Tibial artery (tissue), 4 donors: Measurements from ENCODE around the gene USP24.

ENCODE experiments used
- DNase-seq, 2 donors: peaks; one replicate each; pipeline ENCODE4 v3.0.0-alpha.2; 2019
- H3K27ac ChIP-seq, 2 donors: fragments of 200-600 bp; sonication (generic) in 1 of 2; 1 replicate in 1 of 2; 2 replicates in 1 of 2; pipeline ENCODE4 v1.5.1; 2018 to 2019; ENCODE audit warnings: mild to moderate bottlenecking in 1 of 2
- H3K27me3 ChIP-seq, 2 donors: fragments of 200-600 bp; sonication (generic) in 1 of 2; one replicate each; pipeline versions ENCODE4 v1.5.1 to v1.6.0; 2016 to 2019
- H3K36me3 ChIP-seq, 3 donors: fragments of 200-600 bp; sonication (generic) in 2 of 3; one replicate each; pipeline ENCODE4 v1.5.1; 2016 to 2019; ENCODE audit warnings: mild to moderate bottlenecking in 2 of 3
- H3K4me1 ChIP-seq, 4 donors: fragments of 200-600 bp; sonication (generic) in 2 of 4; 1 replicate in 3 of 4; 2 replicates in 1 of 4; pipeline ENCODE4 v1.5.1; 2016 to 2019
- H3K4me3 ChIP-seq, 2 donors: fragments of 200-600 bp; sonication (generic) in 1 of 2; 1 replicate in 1 of 2; 2 replicates in 1 of 2; pipeline ENCODE4 v1.5.1; 2018 to 2019; ENCODE audit warnings: mild to moderate bottlenecking in 2 of 2
- H3K9me3 ChIP-seq, 3 donors: fragments of 200-600 bp; sonication (generic) in 1 of 3; one replicate each; pipeline ENCODE4 v1.5.1; 2016 to 2019
- intact Hi-C: fragments of 100-400 bp; cut with DNase I; formaldehyde crosslinking; loops from one replicate; pipeline ENCODE4 v1.15.0; 2023; ENCODE audit warnings: low total_unique reads
- TF ChIP-seq, protein P1 (sequence below), 2 experiments: fragments of 200-600 bp in 1 of 2; fragments of 450-650 bp in 1 of 2; IDR thresholded peaks; one replicate each; pipeline ENCODE4 v1.5.1; 2017 to 2019; ENCODE audit warnings: antibody characterized with exemption in 2 of 2, mild to moderate bottlenecking in 1 of 2, moderate library complexity in 1 of 2

USP24 gene

DNA sequence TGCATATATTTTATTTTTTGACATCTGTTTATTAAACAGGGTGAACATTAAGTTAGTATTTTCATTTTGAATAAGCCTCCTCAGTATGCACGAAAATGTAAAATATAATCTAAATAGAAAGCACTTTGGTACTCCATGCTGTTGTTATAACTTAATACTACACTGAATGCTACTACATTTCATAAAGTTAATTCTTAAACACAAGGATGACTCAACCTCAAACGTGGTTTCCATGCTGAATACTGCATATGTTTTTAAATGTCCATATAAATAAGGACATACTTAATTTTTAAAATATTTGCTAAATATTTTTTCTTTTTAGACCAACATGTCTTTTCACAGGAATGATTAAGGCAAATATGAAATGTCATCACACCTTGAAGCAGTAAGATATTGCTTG, 83.9 kb downstream of the USP24 start:
- TF ChIP-seq, protein P1, sequence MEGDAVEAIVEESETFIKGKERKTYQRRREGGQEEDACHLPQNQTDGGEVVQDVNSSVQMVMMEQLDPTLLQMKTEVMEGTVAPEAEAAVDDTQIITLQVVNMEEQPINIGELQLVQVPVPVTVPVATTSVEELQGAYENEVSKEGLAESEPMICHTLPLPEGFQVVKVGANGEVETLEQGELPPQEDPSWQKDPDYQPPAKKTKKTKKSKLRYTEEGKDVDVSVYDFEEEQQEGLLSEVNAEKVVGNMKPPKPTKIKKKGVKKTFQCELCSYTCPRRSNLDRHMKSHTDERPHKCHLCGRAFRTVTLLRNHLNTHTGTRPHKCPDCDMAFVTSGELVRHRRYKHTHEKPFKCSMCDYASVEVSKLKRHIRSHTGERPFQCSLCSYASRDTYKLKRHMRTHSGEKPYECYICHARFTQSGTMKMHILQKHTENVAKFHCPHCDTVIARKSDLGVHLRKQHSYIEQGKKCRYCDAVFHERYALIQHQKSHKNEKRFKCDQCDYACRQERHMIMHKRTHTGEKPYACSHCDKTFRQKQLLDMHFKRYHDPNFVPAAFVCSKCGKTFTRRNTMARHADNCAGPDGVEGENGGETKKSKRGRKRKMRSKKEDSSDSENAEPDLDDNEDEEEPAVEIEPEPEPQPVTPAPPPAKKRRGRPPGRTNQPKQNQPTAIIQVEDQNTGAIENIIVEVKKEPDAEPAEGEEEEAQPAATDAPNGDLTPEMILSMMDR (IDR thresholded peaks at IDR 0.05) = no peak
- no peak for DNase-seq
- Histone ChIP-seq H3K36me3 (peaks cover 58 to 88% (median 88%) of the 10 kb centered on the region in 3 donors), H3K9me3 (no peaks in the 10 kb centered on the region), H3K4me3 (no peak overlapping the region), H3K4me1 (peaks cover 0 to 4% (median 2%) of the 10 kb centered on the region in 4 donors), H3K27me3 (no peaks in the 10 kb centered on the region), H3K27ac (no peak overlapping the region)
- intact Hi-C loops = no loop called here

DNA sequence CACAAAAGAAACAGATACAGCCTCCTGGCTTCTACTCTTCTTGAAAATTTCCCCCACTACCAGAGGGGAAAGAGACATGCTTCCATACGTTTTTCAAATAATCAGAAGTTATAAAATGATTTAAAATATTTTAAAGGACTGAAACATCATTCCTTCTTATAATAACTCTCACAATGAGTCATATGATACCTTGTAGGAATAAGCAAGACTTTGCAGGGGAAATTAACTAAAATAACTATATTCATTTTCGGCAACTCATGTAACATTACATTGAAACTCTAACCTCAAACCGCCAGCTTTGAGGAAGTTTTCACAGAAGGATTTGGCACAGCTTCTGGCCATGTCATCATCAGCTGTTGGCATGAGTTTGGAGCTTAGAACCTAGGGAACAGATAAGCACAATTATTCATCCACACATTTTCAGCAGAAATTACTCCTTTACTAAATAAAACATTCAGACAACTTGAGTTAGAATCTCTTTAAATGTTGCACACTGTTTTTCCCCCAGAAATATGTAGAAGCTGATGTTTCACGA, 85.9 kb downstream of the USP24 start:
- intact Hi-C loops = no loop called here
- H3K27ac ChIP-seq = peak overlapping the region in 1 of 2 donors; percentile 1
- H3K27me3 ChIP-seq = no peaks in the 10 kb centered on the region
- H3K4me3 ChIP-seq = no peak overlapping the region
- H3K36me3 ChIP-seq = peaks cover 68 to 92% (median 90%) of the 10 kb centered on the region in 3 donors
- peak; percentile 66 to 72 for DNase-seq
- peaks cover 0 to 4% (median 2%) of the 10 kb centered on the region in 4 donors for H3K4me1 ChIP-seq
- no peaks in the 10 kb centered on the region for H3K9me3 ChIP-seq
- TF ChIP-seq, protein P1 (IDR thresholded peaks at IDR 0.05) = no peak

DNA sequence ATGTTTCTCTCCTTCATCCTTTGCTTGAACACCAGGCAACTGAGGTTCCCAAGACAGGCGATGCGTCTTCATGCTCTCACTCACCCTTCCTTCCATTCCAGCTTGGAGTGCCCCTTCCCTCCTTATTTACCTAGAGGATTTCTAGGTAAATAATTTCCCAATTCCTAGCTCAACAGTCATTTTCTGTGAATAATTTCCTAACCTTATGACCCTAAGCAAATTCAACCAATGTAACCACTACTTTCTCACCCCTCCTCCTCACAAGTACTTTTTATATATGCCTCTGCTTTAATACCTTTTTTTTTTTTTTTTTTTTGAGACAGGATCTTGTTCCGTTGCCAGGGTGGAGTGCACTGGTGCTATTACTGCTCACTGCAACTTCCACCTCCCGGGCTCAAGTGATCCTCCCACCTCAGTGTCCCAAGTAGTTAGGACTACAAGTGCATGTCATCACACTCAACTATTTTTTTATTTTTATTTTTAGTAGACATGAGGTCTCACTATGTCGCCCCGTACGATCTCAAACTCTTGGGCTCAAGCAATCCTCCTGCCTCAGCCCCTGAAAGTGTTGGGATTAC, 86.7 kb downstream of the USP24 start:
- TF ChIP-seq, protein P1 (IDR thresholded peaks at IDR 0.05) = no peak
- peaks cover 68 to 92% (median 90%) of the 10 kb centered on the region in 3 donors for H3K36me3 ChIP-seq
- intact Hi-C loops = no loop called here
- H3K27ac ChIP-seq = no peak overlapping the region
- H3K27me3 ChIP-seq = no peaks in the 10 kb centered on the region
- no peak for DNase-seq
- H3K9me3 ChIP-seq = no peaks in the 10 kb centered on the region
- H3K4me3 ChIP-seq = no peak overlapping the region
- H3K4me1 ChIP-seq = peaks cover 0 to 4% (median 2%) of the 10 kb centered on the region in 4 donors

DNA sequence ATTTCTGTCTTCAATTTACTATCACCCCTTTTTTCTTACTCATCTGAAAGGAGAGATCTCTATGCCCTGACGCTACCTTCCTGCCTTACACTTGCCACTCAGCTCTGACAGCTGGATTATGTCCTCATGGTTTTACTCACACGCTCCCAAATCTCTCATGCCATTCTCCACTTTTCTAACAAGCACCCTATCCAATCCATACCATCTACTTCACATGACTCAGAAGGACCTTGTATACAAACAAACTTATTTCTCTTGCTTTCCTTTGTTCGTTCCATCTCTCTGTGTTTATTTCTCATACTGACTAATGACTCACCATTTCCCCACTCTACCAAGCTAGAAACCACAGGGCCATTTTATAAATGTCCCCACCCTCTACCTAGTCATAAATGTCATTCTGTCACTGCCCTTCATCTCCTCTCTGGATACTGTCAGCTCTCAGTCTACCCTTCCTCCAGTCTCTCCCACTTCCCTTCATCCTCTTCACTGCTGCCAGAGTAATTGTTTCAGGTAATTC, 87.3 kb downstream of the USP24 start:
- Histone ChIP-seq H3K9me3 (no peaks in the 10 kb centered on the region), H3K4me1 (peaks cover 0 to 4% (median 2%) of the 10 kb centered on the region in 4 donors), H3K4me3 (no peak overlapping the region), H3K27me3 (no peaks in the 10 kb centered on the region), H3K27ac (no peak overlapping the region), H3K36me3 (peaks cover 75 to 93% (median 92%) of the 10 kb centered on the region in 3 donors)
- TF ChIP-seq, protein P1 (IDR thresholded peaks at IDR 0.05) = no peak
- intact Hi-C loops = no loop called here
- no peak for DNase-seq

- Histone ChIP-seq H3K4me1 (peaks cover 0 to 3% (median under 1%) of the 10 kb centered on the region in 4 donors), H3K9me3 (no peaks in the 10 kb centered on the region), H3K27ac (no peak overlapping the region), H3K36me3 (peaks cover 86 to 95% (median 95%) of the 10 kb centered on the region in 3 donors), H3K4me3 (no peak overlapping the region), H3K27me3 (no peaks in the 10 kb centered on the region)
- intact Hi-C loops = no loop called here
- TF ChIP-seq, protein P1 (IDR thresholded peaks at IDR 0.05) = no peak
- no peak for DNase-seq
Observed at GRCh38 chr1:55124470-55124869, 90.7 kb downstream of the USP24 start.
